Measurements from ENCODE around the gene GALNT13.

DNA sequence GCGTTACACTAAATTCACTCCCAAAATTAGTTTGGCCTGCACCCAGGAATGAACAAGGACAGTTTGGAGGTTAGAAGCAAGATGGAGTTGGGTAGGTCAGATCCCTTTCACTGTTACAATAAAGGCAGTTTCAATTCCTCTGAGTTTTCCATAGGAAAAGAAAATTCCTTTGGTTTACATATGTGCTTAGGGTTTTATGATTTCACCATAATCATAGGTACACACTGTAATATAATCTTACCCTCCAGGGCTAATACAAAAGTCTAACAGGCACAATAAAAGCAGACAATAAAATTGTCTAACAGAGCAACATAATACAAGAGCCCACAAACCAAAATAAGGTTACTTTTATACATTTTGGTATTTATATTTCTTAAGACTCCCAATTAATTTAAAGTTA is 435.3 kb downstream of the GALNT13 start:
- TF ChIP-seq POLR2A (IDR thresholded peaks at IDR 0.05): no peak
- TF ChIP-seq, protein P1, sequence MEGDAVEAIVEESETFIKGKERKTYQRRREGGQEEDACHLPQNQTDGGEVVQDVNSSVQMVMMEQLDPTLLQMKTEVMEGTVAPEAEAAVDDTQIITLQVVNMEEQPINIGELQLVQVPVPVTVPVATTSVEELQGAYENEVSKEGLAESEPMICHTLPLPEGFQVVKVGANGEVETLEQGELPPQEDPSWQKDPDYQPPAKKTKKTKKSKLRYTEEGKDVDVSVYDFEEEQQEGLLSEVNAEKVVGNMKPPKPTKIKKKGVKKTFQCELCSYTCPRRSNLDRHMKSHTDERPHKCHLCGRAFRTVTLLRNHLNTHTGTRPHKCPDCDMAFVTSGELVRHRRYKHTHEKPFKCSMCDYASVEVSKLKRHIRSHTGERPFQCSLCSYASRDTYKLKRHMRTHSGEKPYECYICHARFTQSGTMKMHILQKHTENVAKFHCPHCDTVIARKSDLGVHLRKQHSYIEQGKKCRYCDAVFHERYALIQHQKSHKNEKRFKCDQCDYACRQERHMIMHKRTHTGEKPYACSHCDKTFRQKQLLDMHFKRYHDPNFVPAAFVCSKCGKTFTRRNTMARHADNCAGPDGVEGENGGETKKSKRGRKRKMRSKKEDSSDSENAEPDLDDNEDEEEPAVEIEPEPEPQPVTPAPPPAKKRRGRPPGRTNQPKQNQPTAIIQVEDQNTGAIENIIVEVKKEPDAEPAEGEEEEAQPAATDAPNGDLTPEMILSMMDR (IDR thresholded peaks at IDR 0.05): no peak

All from adrenal gland (tissue), 5 donors.